ENCODE measurements around the gene AVPR2.

Gene AVPR2

GRCh38 chrX:153867671-153868070 is 36.8 kb upstream of the AVPR2 start:
- TF ChIP-seq CSRNP3 (CRISPR knock-in tag; IDR thresholded peaks at IDR 0.05) (no peak), ZNF70 (CRISPR knock-in tag; IDR thresholded peaks at IDR 0.05) (no peak), TCF4 (CRISPR knock-in tag; IDR thresholded peaks at IDR 0.05; ENCODE audit: borderline replicate concordance) (no peak), ZNF565 (CRISPR knock-in tag; conservative IDR thresholded peaks at IDR 0.05; ENCODE audit: low read depth) (no peak), PPARA (CRISPR knock-in tag; IDR thresholded peaks at IDR 0.05; ENCODE audit: borderline replicate concordance) (no peak), ARNTL (CRISPR knock-in tag; IDR thresholded peaks at IDR 0.05; ENCODE audit: borderline replicate concordance, low read depth) (no peak), PATZ1 (CRISPR knock-in tag; IDR thresholded peaks at IDR 0.05; ENCODE audit: borderline replicate concordance) (no peak), CSDC2 (CRISPR knock-in tag; IDR thresholded peaks at IDR 0.05) (no peak), TOX (CRISPR knock-in tag; IDR thresholded peaks at IDR 0.05; ENCODE audit: borderline replicate concordance) (no peak), BACH2 (CRISPR knock-in tag; IDR thresholded peaks at IDR 0.05; ENCODE audit: borderline replicate concordance) (no peak), TSHZ2 (CRISPR knock-in tag; IDR thresholded peaks at IDR 0.05) (no peak), ZFP30 (CRISPR knock-in tag; IDR thresholded peaks at IDR 0.05) (no peak), ISL1 (CRISPR knock-in tag; IDR thresholded peaks at IDR 0.05) (no peak), ESRRG (CRISPR knock-in tag; IDR thresholded peaks at IDR 0.05) (no peak)
- no peak for ATAC-seq

GRCh38 chrX:153868576-153869472 is 35.6 kb upstream of the AVPR2 start:
- ATAC-seq = no peak
- TF ChIP-seq PPARA (CRISPR knock-in tag; IDR thresholded peaks at IDR 0.05; ENCODE audit: borderline replicate concordance) (no peak), ISL1 (CRISPR knock-in tag; IDR thresholded peaks at IDR 0.05) (no peak), ZFP3 (CRISPR knock-in tag; IDR thresholded peaks at IDR 0.05) (no peak), CREB5 (CRISPR knock-in tag; IDR thresholded peaks at IDR 0.05; ENCODE audit: low read depth) (no peak), CSDC2 (CRISPR knock-in tag; IDR thresholded peaks at IDR 0.05) (no peak), ESRRG (CRISPR knock-in tag; IDR thresholded peaks at IDR 0.05) (no peak), BACH2 (CRISPR knock-in tag; IDR thresholded peaks at IDR 0.05; ENCODE audit: borderline replicate concordance) (no peak), ZC3H10 (CRISPR knock-in tag; IDR thresholded peaks at IDR 0.05) (no peak), OSR1 (CRISPR knock-in tag; IDR thresholded peaks at IDR 0.05) (no peak)

GRCh38 chrX:153869473-153870287 is 34.8 kb upstream of the AVPR2 start:
- no peak for ATAC-seq
- TF ChIP-seq PPARA (CRISPR knock-in tag; IDR thresholded peaks at IDR 0.05; ENCODE audit: borderline replicate concordance) (no peak), ZNF70 (CRISPR knock-in tag; IDR thresholded peaks at IDR 0.05) (no peak), ZFP3 (CRISPR knock-in tag; IDR thresholded peaks at IDR 0.05) (no peak), GLIS3 (CRISPR knock-in tag; IDR thresholded peaks at IDR 0.05) (no peak), ZC3H10 (CRISPR knock-in tag; IDR thresholded peaks at IDR 0.05) (no peak), TSHZ2 (CRISPR knock-in tag; IDR thresholded peaks at IDR 0.05) (no peak), TCF4 (CRISPR knock-in tag; IDR thresholded peaks at IDR 0.05; ENCODE audit: borderline replicate concordance) (no peak), OSR1 (CRISPR knock-in tag; IDR thresholded peaks at IDR 0.05) (no peak), POU6F1 (CRISPR knock-in tag; IDR thresholded peaks at IDR 0.05; ENCODE audit: borderline replicate concordance, low read depth) (no peak), CSDC2 (CRISPR knock-in tag; IDR thresholded peaks at IDR 0.05) (no peak)
